ENCODE data around the gene RPS24.

The RPS24 gene

GRCh38 chr10:78081292-78081691 lies 47.6 kb downstream of the RPS24 start:
- DNase-seq: no peak
- H3K9me3 ChIP-seq: no peaks in the 10 kb centered on the region
- no peak overlapping the region for H3K4me3 ChIP-seq (ENCODE audit: low read depth, low read length)
- no peaks in the 10 kb centered on the region for H3K36me3 ChIP-seq
- H3K4me1 ChIP-seq: 0 out of 2 replicates have a peak, but pooled peaks cover 2% of the 10 kb centered on the region
- no peak for TF ChIP-seq CTCF (IDR thresholded peaks at IDR 0.05; ENCODE audit: low read depth, low read length)
- H3K27me3 ChIP-seq: no peaks in the 10 kb centered on the region

GRCh38 chr10:78082636-78083035 lies 49.0 kb downstream of the RPS24 start:
- Histone ChIP-seq H3K27me3 (no peaks in the 10 kb centered on the region), H3K4me3 (ENCODE audit: low read depth, low read length) (no peak overlapping the region), H3K9me3 (no peaks in the 10 kb centered on the region), H3K4me1 (0 out of 2 replicates have a peak, but pooled peaks cover 2% of the 10 kb centered on the region), H3K36me3 (no peaks in the 10 kb centered on the region)
- TF ChIP-seq CTCF (IDR thresholded peaks at IDR 0.05; ENCODE audit: low read depth, low read length): no peak
- DNase-seq: no peak
